ENCODE results near the gene ALDH16A1. TPM values are rescaled to one million over a fixed set of nuclear protein-coding genes. Genes with fewer than 3 reads are reported as not detected.

The ALDH16A1 gene
- total and polyA plus RNA-seq, 10 of the 15 experiments (the other 5 are each of a cell fraction or from before 2014, with no cell fraction given), result 1.7 to 49.3 (median 18.1) TPM

DNA sequence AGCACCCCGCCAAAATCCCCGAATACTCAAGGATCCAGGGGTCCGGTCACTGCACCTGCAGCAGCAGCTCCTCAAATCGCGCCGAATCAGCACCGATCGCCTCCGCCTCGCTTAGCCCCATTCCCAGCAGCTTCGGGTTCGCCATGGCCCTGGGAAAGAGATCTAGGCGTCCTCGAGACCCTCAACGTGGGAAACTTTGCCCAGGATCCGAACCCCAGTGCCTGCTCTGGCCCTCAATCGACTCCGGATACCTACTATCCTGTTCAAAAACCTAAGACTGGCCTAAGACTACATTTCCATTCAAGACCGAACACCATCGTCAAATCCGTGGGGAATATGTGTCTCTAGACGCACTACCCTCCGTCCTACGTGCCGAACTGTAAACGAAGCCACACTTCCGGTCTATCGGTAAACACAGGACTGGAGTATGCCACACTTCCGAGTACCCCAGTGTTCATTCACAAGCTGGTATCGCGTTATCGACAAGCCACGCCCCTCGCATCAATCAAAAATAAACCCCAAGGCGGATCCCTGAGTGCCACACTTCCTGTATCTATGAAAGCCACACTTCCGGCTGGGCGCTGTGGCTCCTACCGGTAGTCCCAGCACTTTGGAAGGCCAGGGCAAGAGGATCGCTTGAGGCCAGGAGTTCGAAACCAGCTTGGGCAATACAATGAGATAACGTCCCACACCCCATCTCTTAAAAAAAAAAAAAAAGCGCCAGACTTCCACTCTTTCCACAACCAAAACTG lies 1.4 kb upstream of the ALDH16A1 start, which contains the start of gene PIH1D1 (continued):
- TF ChIP-seq PML (IDR thresholded peaks at IDR 0.05; ENCODE audit: low read length), result peak; percentile 63; the same call in 1 of the 2 replicates
- 0 out of 2 replicates have a peak, but pooled peaks have one; percentile 19 for TF ChIP-seq MTA2 (IDR thresholded peaks at IDR 0.05; ENCODE audit: low read depth)
- TF ChIP-seq, protein P1, sequence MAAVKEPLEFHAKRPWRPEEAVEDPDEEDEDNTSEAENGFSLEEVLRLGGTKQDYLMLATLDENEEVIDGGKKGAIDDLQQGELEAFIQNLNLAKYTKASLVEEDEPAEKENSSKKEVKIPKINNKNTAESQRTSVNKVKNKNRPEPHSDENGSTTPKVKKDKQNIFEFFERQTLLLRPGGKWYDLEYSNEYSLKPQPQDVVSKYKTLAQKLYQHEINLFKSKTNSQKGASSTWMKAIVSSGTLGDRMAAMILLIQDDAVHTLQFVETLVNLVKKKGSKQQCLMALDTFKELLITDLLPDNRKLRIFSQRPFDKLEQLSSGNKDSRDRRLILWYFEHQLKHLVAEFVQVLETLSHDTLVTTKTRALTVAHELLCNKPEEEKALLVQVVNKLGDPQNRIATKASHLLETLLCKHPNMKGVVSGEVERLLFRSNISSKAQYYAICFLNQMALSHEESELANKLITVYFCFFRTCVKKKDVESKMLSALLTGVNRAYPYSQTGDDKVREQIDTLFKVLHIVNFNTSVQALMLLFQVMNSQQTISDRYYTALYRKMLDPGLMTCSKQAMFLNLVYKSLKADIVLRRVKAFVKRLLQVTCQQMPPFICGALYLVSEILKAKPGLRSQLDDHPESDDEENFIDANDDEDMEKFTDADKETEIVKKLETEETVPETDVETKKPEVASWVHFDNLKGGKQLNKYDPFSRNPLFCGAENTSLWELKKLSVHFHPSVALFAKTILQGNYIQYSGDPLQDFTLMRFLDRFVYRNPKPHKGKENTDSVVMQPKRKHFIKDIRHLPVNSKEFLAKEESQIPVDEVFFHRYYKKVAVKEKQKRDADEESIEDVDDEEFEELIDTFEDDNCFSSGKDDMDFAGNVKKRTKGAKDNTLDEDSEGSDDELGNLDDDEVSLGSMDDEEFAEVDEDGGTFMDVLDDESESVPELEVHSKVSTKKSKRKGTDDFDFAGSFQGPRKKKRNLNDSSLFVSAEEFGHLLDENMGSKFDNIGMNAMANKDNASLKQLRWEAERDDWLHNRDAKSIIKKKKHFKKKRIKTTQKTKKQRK (IDR thresholded peaks at IDR 0.05; ENCODE audit: low read depth, low read length), result no peak
- no peak for TF ChIP-seq RAD21 (IDR thresholded peaks at IDR 0.05; ENCODE audit: insufficient read depth, low read depth, low read length)
- TF ChIP-seq, protein P2, sequence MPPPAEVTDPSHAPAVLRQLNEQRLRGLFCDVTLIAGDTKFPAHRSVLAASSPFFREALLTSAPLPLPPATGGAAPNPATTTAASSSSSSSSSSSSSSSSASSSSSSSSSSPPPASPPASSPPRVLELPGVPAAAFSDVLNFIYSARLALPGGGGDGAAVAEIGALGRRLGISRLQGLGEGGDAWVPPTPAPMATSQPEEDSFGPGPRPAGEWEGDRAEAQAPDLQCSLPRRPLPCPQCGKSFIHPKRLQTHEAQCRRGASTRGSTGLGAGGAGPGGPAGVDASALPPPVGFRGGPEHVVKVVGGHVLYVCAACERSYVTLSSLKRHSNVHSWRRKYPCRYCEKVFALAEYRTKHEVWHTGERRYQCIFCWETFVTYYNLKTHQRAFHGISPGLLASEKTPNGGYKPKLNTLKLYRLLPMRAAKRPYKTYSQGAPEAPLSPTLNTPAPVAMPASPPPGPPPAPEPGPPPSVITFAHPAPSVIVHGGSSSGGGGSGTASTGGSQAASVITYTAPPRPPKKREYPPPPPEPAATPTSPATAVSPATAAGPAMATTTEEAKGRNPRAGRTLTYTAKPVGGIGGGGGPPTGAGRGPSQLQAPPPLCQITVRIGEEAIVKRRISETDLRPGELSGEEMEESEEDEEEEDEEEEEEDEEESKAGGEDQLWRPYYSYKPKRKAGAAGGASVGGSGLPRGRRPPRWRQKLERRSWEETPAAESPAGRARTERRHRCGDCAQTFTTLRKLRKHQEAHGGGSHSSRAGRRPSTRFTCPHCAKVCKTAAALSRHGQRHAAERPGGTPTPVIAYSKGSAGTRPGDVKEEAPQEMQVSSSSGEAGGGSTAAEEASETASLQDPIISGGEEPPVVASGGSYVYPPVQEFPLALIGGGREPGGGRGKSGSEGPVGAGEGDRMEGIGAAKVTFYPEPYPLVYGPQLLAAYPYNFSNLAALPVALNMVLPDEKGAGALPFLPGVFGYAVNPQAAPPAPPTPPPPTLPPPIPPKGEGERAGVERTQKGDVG (CRISPR knock-in tag; IDR thresholded peaks at IDR 0.05), result no peak
- TF ChIP-seq RCOR1 (conservative IDR thresholded peaks at IDR 0.05; ENCODE audit: low read depth, low read length), result 0 out of 2 replicates have a peak, but pooled peaks have one; percentile 69
- peak; percentile 76 for TF ChIP-seq BRCA1 (IDR thresholded peaks at IDR 0.05; ENCODE audit: low read depth, low read length)
- TF ChIP-seq, protein P3, sequence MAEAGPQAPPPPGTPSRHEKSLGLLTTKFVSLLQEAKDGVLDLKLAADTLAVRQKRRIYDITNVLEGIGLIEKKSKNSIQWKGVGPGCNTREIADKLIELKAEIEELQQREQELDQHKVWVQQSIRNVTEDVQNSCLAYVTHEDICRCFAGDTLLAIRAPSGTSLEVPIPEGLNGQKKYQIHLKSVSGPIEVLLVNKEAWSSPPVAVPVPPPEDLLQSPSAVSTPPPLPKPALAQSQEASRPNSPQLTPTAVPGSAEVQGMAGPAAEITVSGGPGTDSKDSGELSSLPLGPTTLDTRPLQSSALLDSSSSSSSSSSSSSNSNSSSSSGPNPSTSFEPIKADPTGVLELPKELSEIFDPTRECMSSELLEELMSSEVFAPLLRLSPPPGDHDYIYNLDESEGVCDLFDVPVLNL (IDR thresholded peaks at IDR 0.05; ENCODE audit: low read depth, low read length), result no peak
- no peak for TF ChIP-seq PAX8 (IDR thresholded peaks at IDR 0.05)
- TF ChIP-seq, protein P4, sequence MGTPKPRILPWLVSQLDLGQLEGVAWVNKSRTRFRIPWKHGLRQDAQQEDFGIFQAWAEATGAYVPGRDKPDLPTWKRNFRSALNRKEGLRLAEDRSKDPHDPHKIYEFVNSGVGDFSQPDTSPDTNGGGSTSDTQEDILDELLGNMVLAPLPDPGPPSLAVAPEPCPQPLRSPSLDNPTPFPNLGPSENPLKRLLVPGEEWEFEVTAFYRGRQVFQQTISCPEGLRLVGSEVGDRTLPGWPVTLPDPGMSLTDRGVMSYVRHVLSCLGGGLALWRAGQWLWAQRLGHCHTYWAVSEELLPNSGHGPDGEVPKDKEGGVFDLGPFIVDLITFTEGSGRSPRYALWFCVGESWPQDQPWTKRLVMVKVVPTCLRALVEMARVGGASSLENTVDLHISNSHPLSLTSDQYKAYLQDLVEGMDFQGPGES (IDR thresholded peaks at IDR 0.05), result no peak
- TF ChIP-seq NR2C1 (IDR thresholded peaks at IDR 0.05), result no peak
- no peak for TF ChIP-seq SUZ12 (IDR thresholded peaks at IDR 0.05; ENCODE audit: unreplicated experiment)
- TF ChIP-seq GATAD2B (conservative IDR thresholded peaks at IDR 0.05; ENCODE audit: low read depth), result no peak; the same call in 1 of the 2 replicates
- TF ChIP-seq TBL1XR1 (IDR thresholded peaks at IDR 0.05; ENCODE audit: low read depth, low read length), result no peak
- TF ChIP-seq JUND (IDR thresholded peaks at IDR 0.05; ENCODE audit: low read depth, low read length), result no peak
- no peak for TF ChIP-seq SUPT20H (IDR thresholded peaks at IDR 0.05; ENCODE audit: borderline replicate concordance, control insufficient read depth, low read depth, low read length)
- no peak for TF ChIP-seq SRF (IDR thresholded peaks at IDR 0.05; ENCODE audit: low read depth in 2 of 2, low read length in 2 of 2)
- TF ChIP-seq, protein P5, sequence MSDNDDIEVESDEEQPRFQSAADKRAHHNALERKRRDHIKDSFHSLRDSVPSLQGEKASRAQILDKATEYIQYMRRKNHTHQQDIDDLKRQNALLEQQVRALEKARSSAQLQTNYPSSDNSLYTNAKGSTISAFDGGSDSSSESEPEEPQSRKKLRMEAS (IDR thresholded peaks at IDR 0.05; ENCODE audit: low read depth, low read length), result no peak
- no peak for TF ChIP-seq NR2F1 (conservative IDR thresholded peaks at IDR 0.05)
- TF ChIP-seq BMI1 (IDR thresholded peaks at IDR 0.05; ENCODE audit: borderline replicate concordance), result no peak
- no peak; the same call in 1 of the 2 replicates for TF ChIP-seq LARP7 (IDR thresholded peaks at IDR 0.05)
- peak; percentile 62; the same call in 1 of the 2 replicates for TF ChIP-seq HDGF (IDR thresholded peaks at IDR 0.05)

Data from GM12878 (cell line).